ENCODE data around the gene CCL1. TPM values are rescaled to one million over a fixed set of nuclear protein-coding genes. Genes with fewer than 3 reads are reported as not detected.

Gene CCL1
- total RNA-seq, 3 donors from 2014 or later, result 1.4 to 17.7 (median 3.6) TPM

- no peaks in the 10 kb centered on the region for H3K36me3 Mint-ChIP-seq (ENCODE audit: insufficient read depth)
- no peak overlapping the region for H3K4me3 Mint-ChIP-seq
- peaks cover 10% of the 10 kb centered on the region for H3K27me3 Mint-ChIP-seq (ENCODE audit: low read depth)
- ATAC-seq (peak in 1 of 2 donors; percentile 20), DNase-seq (no peak)
- H3K9me3 Mint-ChIP-seq, result no peaks in the 10 kb centered on the region
- peaks cover 6% of the 10 kb centered on the region for H3K4me1 Mint-ChIP-seq (ENCODE audit: low read depth)
Observed at GRCh38 chr17:34389126-34389750, 26.2 kb upstream of the CCL1 start.

- Mint-ChIP-seq H3K4me1 (ENCODE audit: low read depth) (peaks cover 9% of the 10 kb centered on the region), H3K36me3 (ENCODE audit: insufficient read depth) (no peaks in the 10 kb centered on the region), H3K4me3 (no peak overlapping the region), H3K27me3 (ENCODE audit: low read depth) (peaks cover 10% of the 10 kb centered on the region), H3K9me3 (no peaks in the 10 kb centered on the region)
- ATAC-seq (no peak), DNase-seq (no peak)
Observed at GRCh38 chr17:34387566-34387965, 24.5 kb upstream of the CCL1 start.

GRCh38 chr17:34386697-34387550 is 23.9 kb upstream of the CCL1 start:
- H3K4me1 Mint-ChIP-seq (ENCODE audit: low read depth), result peaks cover 9% of the 10 kb centered on the region
- no peaks in the 10 kb centered on the region for H3K36me3 Mint-ChIP-seq (ENCODE audit: insufficient read depth)
- no peaks in the 10 kb centered on the region for H3K9me3 Mint-ChIP-seq
- H3K27me3 Mint-ChIP-seq (ENCODE audit: low read depth), result peaks cover 10% of the 10 kb centered on the region
- ATAC-seq (no peak), DNase-seq (no peak)
- H3K4me3 Mint-ChIP-seq, result no peak overlapping the region

- no peak for DNase-seq
- Mint-ChIP-seq H3K36me3 (ENCODE audit: insufficient read depth) (no peaks in the 10 kb centered on the region), H3K4me1 (ENCODE audit: low read depth) (peaks cover 9% of the 10 kb centered on the region), H3K4me3 (no peak overlapping the region), H3K9me3 (no peaks in the 10 kb centered on the region), H3K27me3 (ENCODE audit: low read depth) (peaks cover 9% of the 10 kb centered on the region)
- ATAC-seq, result no peak
Observed at GRCh38 chr17:34386343-34386696, 23.3 kb upstream of the CCL1 start.

- Mint-ChIP-seq H3K4me1 (ENCODE audit: low read depth) (peaks cover 12% of the 10 kb centered on the region), H3K27me3 (ENCODE audit: low read depth) (peaks cover 20% of the 10 kb centered on the region), H3K9me3 (no peaks in the 10 kb centered on the region), H3K4me3 (no peak overlapping the region), H3K36me3 (ENCODE audit: insufficient read depth) (no peaks in the 10 kb centered on the region)
- DNase-seq, result no peak
- no peak for ATAC-seq
Observed at GRCh38 chr17:34384822-34385605, 22.0 kb upstream of the CCL1 start.

- Mint-ChIP-seq H3K4me1 (ENCODE audit: low read depth) (peaks cover 18% of the 10 kb centered on the region), H3K27me3 (ENCODE audit: low read depth) (peaks cover 25% of the 10 kb centered on the region), H3K4me3 (no peak overlapping the region), H3K9me3 (no peaks in the 10 kb centered on the region), H3K36me3 (ENCODE audit: insufficient read depth) (no peaks in the 10 kb centered on the region)
- no peak for DNase-seq
- no peak for ATAC-seq
Observed at GRCh38 chr17:34384271-34384670, 21.2 kb upstream of the CCL1 start.

- no peaks in the 10 kb centered on the region for H3K9me3 Mint-ChIP-seq
- DNase-seq, result no peak
- H3K4me3 Mint-ChIP-seq, result no peak overlapping the region
- peaks cover 30% of the 10 kb centered on the region for H3K27me3 Mint-ChIP-seq (ENCODE audit: low read depth)
- no peaks in the 10 kb centered on the region for H3K36me3 Mint-ChIP-seq (ENCODE audit: insufficient read depth)
- peaks cover 23% of the 10 kb centered on the region for H3K4me1 Mint-ChIP-seq (ENCODE audit: low read depth)
- no peak for ATAC-seq
Observed at GRCh38 chr17:34383216-34383615, 20.2 kb upstream of the CCL1 start.

- DNase-seq (no peak), ATAC-seq (peak; percentile 65 to 71)
- H3K9me3 Mint-ChIP-seq, result no peaks in the 10 kb centered on the region
- H3K4me1 Mint-ChIP-seq (ENCODE audit: low read depth), result peaks cover 23% of the 10 kb centered on the region
- H3K4me3 Mint-ChIP-seq, result no peak overlapping the region
- H3K36me3 Mint-ChIP-seq (ENCODE audit: insufficient read depth), result no peaks in the 10 kb centered on the region
- H3K27me3 Mint-ChIP-seq (ENCODE audit: low read depth), result peaks cover 30% of the 10 kb centered on the region
Observed at GRCh38 chr17:34382621-34383124, 19.6 kb upstream of the CCL1 start.

- Mint-ChIP-seq H3K9me3 (no peaks in the 10 kb centered on the region), H3K4me1 (ENCODE audit: low read depth) (peaks cover 23% of the 10 kb centered on the region), H3K4me3 (no peak overlapping the region)
Observed at GRCh38 chr17:34379868-34380267, 16.8 kb upstream of the CCL1 start.

GRCh38 chr17:34378664-34379101 is 15.7 kb upstream of the CCL1 start:
- Mint-ChIP-seq H3K9me3 (no peaks in the 10 kb centered on the region), H3K4me3 (peak overlapping the region; percentile 7), H3K27me3 (ENCODE audit: low read depth) (peaks cover 22% of the 10 kb centered on the region), H3K4me1 (ENCODE audit: low read depth) (peaks cover 23% of the 10 kb centered on the region), H3K36me3 (ENCODE audit: insufficient read depth) (no peaks in the 10 kb centered on the region)
- DNase-seq, result no peak
- peak in 1 of 2 donors; percentile 32 for ATAC-seq

More at GRCh38 chr17:34379868-34380267, 16.8 kb upstream of the CCL1 start:
- DNase-seq (no peak), ATAC-seq (no peak)
- H3K27me3 Mint-ChIP-seq (ENCODE audit: low read depth), result peaks cover 24% of the 10 kb centered on the region
- H3K36me3 Mint-ChIP-seq (ENCODE audit: insufficient read depth), result no peaks in the 10 kb centered on the region

GRCh38 chr17:34377078-34377823 is 14.2 kb upstream of the CCL1 start:
- H3K27me3 Mint-ChIP-seq (ENCODE audit: low read depth), result peaks cover 22% of the 10 kb centered on the region
- ATAC-seq (peak in 1 of 2 donors; percentile 31), DNase-seq (no peak)
- no peaks in the 10 kb centered on the region for H3K9me3 Mint-ChIP-seq
- H3K36me3 Mint-ChIP-seq (ENCODE audit: insufficient read depth), result no peaks in the 10 kb centered on the region
- H3K4me3 Mint-ChIP-seq, result no peak overlapping the region
- peaks cover 21% of the 10 kb centered on the region for H3K4me1 Mint-ChIP-seq (ENCODE audit: low read depth)

GRCh38 chr17:34375426-34375997 is 12.5 kb upstream of the CCL1 start:
- H3K36me3 Mint-ChIP-seq (ENCODE audit: insufficient read depth), result no peaks in the 10 kb centered on the region
- H3K27me3 Mint-ChIP-seq (ENCODE audit: low read depth), result peaks cover 15% of the 10 kb centered on the region
- no peak for DNase-seq
- H3K9me3 Mint-ChIP-seq, result no peaks in the 10 kb centered on the region
- H3K4me1 Mint-ChIP-seq (ENCODE audit: low read depth), result peaks cover 22% of the 10 kb centered on the region
- H3K4me3 Mint-ChIP-seq, result no peak overlapping the region
- ATAC-seq, result no peak

GRCh38 chr17:34374457-34374856 is 11.4 kb upstream of the CCL1 start:
- Mint-ChIP-seq H3K27me3 (ENCODE audit: low read depth) (peaks cover 7% of the 10 kb centered on the region), H3K4me1 (ENCODE audit: low read depth) (peaks cover 15% of the 10 kb centered on the region), H3K4me3 (no peak overlapping the region), H3K9me3 (no peaks in the 10 kb centered on the region), H3K36me3 (ENCODE audit: insufficient read depth) (no peaks in the 10 kb centered on the region)
- DNase-seq (no peak), ATAC-seq (no peak)

All from activated T-cell treated with anti-CD3 and anti-CD28 coated beads, Interleukin-2, amount 50 U/mL, for 4 hours (primary cell).